Activated gamma-delta T cell treated with anti-CD3 and anti-CD28 coated beads, Interleukin-2, amount 50 U/mL, for 16 hours (primary cell): ENCODE results near the gene VPS37B.
"Not testable (repeated sequence)": the region's sequence is repeated elsewhere in the genome, so short reads cannot be mapped to it uniquely, and the experiment has no call there.

Experiments used
- DNase-seq: peaks from one replicate; pipeline ENCODE4 v3.0.0-alpha.2; 2020; ENCODE audit warnings: low read depth

VPS37B gene

DNA sequence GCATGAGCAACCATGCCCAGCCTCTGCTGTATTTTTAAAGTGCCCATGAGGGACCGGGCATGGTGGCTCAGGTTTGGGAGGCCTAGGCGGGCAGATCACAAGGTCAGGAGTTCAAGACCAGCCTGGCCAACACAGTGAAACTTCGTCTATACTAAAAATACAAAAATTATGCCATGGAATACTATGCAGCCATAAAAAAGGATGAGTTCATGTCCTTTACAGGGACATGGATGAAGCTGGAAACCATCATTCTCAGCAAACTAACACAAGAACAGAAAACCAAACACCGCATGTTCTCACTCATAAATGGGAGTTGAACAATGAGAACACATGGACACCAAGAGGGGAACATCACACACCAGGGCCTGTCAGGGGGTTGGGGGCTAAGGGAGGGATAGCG is 9.3 kb upstream of the VPS37B start:
- DNase-seq: not testable (repeated sequence)

DNA sequence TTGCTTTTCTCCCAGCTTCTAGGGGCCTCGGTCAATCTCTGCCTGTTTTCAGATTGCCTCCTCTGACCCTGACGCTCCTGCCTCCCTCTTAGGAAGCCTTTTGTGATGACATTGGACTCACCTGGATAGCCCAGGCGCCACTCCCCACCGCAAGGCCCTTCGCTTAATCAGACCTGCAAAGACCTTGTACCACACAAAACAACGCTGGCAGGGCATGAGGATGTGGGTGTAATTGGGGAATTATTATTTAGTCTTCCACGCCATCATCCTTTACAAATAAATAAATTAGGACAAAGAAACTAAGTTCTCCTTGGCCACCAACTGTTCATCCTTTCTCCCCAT is 7.7 kb upstream of the VPS37B start:
- DNase-seq: no peak

DNA sequence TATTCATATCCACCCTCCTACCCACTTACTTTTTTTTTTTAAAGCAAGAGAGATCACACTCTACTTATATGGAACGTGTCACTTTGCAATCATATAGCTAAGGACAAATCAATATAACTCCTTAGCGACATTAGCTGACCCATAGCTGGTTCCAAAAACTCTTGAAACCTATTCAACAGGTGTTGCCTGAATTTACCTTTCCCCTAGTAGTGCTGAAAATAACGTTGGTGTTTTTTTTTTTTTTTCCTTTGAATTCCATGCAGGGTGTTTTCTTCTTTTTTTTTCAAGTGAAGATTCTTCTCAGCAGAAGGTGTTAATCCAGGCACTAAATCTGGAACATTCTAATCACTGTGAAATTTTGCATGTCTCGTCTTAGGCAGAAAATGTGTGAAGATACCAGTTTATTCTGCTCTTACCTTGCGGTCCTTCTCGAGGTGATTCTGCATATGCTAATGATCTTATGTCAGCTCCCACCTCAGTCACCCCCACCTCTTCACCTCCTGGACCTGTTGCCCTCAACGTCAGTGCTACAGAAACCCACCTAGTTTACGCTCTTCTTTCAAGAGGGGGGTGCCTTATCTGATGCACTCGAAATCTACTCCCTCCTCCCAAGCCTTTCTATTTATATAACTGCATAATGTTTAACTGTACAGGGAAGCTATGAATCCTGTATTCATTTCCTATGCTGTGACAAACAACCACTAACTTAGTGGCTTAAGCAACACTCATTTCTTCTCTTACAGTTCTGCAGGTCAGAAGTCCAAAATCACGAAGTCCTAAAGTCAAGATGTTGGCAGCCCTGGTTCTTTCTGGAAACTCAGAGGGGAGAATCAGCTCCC is 7.1 kb upstream of the VPS37B start:
- DNase-seq: no peak

DNA sequence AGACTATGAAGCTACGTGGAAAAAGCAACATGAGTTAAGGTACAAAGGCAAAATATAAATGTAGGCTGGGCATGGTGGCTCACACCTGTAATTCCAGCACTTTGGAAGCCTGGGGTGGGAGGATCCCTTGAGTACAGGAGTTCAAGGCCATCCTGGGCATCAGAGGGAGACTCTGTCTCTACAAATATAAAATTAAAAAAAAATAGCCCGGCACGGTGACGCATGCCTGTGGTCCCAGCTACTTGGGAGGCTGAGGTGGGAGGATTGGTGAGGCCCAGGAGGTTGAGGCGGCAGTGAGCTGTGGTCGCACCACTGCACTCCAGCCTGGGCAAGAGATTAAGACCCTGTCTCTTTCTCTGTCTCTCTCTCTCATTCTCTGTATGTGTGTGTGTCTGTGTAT is 4.0 kb upstream of the VPS37B start:
- no peak for DNase-seq

DNA sequence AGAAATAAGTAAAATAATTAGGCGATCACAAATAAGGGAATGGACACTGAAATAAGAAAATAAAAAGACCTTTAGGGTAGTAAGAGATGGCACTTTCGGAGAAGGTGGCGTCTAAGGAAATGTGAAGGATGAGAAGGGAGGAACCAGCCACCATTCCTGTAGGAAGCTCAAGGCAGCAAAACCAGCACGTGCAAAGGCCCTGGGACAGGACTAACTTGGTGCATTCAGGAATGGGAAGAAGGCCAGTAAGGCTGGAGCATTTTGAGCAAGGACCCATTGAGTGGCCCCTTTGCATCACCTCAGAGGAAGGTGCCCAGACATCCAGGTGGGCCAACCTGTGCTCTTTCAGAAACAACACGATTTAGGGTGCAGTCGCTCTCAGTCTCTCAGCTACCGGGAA is 738 bp upstream of the VPS37B start:
- DNase-seq: no peak

DNA sequence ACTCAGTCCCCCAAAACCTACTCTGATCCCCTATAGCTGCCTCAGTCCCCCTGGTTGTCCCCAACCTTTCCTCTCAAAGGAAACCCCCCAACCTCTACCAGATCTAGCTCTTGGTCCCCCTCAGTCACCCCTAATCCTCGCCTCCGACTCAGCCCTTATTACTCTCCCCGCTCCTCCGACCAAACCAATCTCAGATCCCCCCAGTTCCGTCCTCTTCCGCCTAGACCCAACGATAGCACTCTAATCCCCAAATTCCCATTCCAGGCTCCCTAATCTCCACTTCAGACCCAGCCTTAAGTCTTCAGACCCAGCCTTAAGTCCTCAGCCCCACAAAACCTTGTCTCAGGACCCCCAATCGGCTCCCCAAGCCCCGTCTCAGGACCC is 612 bp downstream of the VPS37B start:
- DNase-seq: no peak

DNA sequence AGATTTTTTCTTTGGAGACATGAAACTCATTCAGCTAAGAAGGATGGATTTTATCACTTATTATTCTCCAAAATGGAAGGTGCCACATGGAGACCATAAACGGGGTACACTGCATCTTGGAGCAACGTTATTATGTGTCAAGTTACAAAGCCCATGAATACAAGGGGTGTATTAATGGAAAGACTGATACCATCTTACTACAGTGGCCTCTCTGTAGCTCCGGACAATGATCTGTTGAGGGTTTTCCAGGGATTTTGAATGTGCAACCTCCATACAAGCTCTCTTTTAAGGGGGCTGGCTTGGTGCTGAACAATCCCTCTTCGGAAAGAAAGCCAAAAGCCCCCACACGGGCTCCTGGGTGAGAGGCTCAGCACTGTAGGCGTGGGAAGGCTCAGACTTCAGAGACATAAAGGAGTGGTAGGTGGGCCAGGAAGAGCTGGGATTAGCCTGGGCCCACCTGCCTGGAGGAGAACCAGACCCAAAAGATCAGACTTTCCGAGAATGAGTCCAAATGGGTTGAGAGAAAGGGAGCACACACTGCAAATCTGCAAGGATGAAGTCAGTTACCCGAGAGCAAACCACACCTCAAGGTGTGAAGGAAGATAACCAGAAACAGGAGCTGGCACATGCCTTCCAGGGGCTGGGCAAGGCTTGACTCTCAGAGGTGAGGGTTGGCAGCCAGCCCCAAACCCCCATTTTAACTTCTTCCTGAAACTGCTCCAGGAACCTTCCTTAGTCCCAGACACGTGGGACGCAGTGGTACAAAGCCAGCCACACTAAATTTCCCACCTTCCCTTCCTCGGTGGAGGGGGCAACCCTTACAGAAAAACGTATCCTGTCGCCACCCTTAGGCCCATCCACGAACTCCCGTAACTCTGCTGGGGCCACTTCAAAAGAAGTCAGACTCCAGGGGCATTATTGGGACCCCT is 1.5 kb downstream of the VPS37B start:
- DNase-seq: no peak

DNA sequence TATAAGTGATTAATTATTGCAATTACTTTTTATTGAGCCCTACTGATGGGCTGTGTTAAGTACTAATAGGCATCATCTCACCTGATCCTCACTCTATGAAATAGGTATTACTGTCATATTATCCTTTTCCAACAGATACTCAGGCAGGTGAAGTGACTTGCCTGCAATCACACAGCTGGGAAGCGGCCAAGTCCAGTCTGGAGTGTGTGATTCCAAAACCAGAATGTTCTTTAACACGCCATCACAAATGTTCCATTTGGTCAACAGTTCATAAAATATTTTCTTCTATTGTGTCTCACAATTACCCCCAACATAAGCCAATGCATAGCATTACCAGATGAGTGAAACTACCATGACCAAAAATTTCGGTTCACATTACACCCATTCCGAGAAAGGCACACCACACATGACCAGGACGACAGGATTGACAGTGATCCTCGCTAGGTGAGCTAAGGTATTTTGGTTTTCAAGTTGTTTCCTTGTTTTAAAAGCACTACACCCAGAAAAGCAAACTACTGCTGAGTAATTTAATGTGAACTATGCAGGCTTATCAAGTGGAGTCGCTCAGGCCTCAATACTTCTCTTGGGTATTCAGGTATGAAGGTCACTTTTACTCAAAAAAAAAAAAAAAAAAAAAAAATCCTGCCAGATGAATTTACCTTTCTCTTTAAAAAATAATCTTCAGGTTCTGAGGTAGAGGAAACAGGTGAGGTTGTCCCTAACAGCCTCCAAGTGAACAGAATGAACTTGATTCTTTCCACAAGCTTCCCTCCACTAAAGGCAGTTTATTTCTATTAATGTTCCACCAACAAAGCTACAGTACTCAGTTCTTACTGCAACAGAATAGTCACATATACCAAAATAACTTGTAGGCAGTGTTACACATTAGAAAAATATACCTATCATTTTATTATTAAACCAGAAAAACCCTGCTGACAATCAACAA is 2.4 kb downstream of the VPS37B start:
- DNase-seq: no peak

DNA sequence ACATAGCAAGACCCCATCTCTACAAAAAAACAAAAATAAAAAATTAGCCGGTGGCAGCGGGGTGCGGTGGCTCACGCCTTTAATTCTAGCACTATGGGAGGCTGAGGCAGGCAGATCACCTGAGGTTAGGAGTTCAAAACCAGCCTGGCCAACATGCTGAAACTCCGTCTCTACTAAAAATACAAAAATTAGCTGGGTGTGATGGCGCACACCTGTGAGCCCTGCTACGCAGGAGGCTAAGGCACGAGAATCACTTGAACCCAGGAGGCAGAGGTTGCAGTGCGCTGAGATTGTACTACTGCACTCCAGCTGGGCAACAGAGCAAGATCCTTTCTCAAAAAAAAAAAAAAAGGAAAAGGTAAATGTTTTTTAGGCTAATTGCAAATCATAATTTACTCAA is 3.2 kb downstream of the VPS37B start:
- not testable (repeated sequence) for DNase-seq

DNA sequence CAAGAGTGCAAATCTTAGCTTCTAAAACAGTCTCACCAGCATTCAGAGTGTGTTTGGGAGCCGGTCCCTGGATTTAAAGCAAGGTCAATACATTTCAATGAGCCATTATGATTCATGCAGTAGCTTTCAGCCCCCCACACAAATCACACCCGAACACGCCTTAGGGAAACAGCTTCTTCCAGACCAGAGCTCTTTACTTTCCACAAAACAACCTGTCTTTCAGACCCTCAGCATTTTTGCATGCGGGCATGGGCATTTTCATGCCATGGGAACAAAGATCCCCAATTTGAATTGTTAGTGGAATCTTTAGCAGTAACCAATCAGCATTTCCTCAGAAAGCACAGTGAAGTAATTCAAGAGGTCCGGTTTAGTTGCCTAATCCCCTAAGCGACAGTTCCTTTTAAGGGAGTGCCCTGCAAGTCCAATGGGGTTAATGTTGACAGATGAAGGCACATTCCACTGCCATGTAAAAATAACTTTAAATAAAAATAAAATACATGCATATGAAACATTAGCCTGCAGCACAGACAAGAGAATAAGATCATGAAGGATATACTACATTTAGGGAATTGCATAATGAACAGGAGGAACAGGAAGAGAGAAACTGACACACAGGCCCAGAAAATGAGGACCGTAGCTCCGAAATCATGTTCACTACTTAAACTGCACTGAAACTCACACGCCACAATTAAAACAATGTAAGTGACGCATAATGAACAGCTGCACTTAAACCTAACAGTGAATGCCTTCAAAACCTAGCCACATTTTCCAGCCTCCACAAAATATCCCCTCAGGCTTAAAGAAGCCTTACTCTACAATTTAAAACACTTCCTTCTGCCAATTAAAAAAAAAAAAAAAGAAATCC is 4.0 kb downstream of the VPS37B start:
- no peak for DNase-seq

DNA sequence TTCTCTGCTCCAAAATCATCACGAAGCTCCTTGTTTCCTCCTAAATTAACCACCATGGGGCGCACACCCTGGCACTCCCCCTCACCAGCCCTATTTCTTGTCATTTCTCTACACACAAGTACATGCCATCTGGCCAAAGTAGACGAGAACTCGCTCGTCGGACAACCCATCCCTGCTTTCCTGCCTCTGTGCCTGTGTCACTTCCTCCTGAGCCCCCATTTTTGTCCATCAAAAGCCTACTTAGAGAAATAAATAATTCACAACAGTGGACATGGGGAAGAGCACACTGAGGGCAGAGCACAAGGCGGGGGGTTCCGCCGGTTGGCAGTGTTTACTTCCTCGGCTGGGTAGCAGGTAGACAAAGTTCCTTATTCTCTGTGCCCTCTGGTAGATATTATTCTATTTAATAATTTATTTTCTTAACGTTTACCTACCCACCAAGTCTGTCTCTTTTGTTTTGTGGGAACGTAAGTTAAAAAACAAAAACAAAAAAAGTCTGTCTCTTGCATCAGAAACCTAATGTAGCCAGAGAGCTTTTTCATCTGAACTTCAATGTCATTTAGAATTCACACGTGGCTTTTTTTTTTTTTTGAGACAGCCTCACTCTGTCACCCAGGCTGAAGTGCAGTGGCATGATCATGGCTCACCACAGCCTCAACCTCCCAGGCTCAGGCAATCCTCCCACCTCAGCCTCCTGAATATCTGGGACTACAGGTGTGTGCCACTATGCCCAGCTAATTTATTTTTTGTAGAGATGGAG is 6.0 kb downstream of the VPS37B start:
- no peak for DNase-seq

DNA sequence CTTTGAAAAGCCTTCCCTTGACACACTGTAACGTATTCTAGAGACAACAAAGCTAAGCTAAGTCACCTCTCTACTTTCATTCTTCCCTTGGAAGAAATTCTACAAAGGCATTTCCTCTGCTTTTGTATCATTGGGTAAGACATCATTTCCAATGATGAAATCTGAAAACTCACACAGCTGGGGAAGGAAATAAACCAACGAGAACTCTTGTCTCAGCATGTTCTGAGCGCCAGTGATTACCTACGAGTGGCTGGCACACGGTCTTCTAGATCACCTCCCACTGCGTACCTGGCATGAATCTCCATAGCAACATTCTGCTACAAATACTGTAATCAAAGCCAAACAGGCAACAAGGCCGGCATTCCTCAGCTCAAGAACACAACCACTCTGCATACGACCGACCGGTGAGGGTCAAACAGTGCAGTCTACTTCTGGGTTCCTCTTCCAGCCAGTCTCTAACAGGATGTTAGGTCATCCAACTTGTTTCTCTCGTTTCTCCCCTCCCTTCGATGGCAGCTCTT is 7.6 kb downstream of the VPS37B start:
- no peak for DNase-seq

DNA sequence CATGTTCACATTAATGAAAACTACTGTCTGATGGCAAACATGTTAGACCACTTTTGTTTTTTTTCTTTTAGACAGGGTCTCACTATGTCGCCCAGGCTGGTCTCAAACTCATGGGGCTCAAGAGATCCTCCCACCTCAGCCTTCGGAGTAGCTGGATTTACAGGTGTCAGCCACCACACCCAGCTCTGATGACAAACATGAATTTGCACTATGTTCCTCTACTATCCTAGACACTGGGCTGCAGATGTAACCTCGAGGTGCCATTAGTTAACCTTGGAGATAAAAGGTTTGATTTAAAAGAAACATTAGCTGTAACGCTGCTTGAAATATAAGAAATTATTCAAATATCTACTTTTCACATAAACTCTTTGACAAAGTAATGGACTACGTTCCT is 8.1 kb downstream of the VPS37B start:
- DNase-seq: no peak

DNA sequence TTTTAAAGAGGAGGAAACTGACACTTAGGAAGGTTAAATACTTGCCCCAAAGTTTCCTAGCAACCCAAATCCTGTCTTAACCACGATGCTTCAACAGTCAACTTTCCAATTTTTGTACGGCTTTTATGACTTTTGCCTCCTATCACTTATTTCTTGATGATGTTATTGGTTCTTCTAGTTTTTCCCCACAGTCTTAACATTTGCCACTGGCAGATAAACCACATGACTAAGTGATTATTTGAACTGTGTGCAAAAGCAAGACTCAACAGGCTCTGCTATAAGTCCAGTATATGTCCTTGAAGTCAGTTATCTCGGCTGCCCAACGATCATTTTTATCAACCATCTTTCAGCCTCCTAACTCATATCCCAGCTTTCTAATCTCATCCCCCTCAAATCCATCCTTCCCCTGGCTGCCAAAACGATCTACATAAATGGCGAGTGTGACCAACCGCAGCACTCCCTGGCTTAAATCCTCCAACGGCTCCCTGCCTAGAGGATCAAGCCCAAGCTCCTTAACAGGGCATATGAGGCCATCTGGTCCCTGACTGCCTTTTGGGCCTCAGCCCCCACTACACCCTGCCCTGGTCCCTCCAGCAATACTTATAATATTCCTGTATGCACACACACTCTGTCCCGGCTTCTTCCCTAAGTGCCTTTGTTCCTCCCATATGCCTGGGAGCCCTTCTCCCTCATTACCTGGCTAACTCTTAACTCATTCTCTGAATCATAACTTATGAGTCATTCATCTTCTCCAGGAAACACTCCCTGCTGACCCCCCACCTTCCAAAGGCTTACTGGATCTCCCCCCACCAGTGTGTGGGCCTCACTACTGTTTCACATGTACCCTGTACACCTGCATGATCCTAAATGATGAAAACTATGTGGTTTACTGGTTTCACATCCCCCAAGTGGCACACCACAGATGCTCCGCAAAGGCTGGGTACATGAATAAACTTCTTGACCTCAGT is 8.8 kb downstream of the VPS37B start:
- DNase-seq: no peak

DNA sequence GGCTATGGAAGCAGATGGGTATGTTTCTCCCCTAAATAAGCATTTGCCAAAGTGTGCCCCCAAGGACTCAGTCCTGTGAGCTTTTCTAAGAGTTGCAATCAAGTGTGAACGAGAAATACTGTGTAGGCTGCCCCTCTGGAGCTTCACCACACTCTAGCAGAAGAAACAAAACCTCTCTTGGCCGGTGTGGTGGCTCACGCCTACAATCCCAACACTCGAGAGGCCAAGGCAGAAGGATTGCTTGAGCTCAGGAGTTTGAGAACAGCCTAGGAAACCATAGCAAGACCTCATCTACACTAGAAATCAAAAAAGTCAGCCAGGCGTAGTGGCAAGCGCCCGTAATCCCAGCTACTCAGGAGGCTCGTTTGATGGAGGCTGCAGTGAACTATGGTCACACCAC is 9.8 kb downstream of the VPS37B start:
- DNase-seq: no peak

DNA sequence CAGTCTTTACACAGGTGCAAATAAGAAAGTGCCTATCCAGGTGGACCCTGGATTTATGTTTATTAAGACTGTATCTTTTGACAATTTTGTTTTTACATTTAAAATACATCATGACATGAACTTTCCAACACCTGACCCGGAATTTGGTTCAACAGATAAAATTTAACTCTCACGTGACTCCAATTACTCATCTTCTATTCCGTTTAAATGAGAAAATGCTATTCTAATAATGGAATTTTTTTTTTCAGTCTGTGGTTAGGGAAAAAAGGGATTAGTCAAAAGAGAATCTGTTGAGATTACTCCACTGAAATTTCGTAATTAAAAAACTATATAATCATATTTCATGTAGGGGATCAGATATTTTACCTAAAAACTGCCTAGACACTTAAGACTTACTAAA is 11.1 kb downstream of the VPS37B start:
- no peak for DNase-seq

DNA sequence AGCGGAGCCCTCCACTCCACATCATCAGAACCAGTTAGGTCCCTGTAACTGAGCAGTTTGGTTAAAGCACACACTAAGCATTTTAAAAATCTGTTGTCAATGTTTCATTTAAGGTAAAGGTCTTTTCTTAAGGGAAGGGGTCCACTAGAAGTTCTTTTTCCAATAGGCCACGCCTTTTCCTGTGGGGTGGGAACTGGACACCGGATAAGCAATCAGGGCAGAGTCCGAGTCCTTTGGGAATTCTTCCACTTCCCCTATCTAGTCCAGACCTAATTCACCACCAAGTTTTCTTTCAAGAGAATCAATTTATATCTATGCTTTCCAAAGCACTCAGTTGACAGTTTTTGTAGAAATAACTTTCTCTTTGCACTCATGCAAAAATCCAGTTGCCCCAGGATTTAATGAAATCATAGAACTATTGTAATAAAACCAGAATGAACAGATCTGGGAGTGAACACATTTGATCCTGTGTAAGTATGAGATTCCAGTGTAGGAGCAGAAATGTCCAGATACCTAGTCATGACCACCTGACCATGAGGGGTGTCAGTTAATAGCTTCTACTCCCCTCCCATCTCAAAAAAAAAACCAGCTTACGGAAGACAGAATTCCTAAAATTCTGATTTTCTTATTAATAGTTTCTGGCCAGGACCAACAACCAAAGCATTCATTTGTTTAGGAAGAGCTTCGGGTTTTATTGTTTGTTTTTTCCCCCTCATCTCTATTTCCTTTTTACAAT is 11.7 kb downstream of the VPS37B start:
- no peak for DNase-seq

DNA sequence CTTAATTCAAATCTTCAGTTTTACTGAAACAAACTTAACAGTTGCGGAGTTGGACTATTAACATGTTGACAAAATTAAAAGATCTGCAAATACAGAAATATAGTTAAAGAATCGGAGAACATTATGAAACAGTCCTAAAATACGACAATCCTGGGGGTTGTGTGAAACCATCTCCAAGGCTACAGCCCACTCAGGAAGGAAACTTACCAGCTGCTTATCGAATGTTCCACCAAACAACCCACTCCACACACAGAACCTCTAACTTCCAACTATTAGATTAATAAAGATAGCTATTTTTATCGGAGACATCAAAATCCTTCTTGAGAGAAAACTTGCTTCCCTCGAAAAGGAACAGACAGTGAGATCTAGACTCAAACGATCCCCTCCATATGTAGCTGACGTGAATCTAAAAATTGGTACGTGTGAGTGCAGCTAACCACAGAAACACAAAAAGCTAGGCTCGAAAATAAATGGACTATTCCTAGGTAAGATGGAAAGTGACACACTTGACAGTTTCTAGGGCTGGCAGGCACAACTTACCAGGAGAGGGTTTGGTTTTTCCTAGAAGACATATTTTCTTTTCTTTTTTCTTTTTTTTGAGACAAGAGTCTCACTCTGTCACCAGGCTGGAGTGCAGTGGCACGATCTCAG is 12.9 kb downstream of the VPS37B start:
- DNase-seq: no peak
